ENCODE measurements around the gene ASAH2.

GRCh38 chr10:50251394-50251793 lies at the start of gene ASAH2:
- TF ChIP-seq POLR2A (IDR thresholded peaks at IDR 0.05) = no peak
- no peak for TF ChIP-seq CTCF (IDR thresholded peaks at IDR 0.05)
- TF ChIP-seq EP300 (IDR thresholded peaks at IDR 0.05) = no peak

All from suprapubic skin (tissue), 3 donors.